Right forelimb (tissue), 1 donor: ENCODE data around the gene PRR9.
A peak's percentile ranks its signal among the peaks of the same experiment; 100 is the strongest.

ENCODE experiments used
- DNase-seq: peaks from one replicate; pipeline ENCODE4 v3.0.0-alpha.2; 2018

Gene PRR9

DNA sequence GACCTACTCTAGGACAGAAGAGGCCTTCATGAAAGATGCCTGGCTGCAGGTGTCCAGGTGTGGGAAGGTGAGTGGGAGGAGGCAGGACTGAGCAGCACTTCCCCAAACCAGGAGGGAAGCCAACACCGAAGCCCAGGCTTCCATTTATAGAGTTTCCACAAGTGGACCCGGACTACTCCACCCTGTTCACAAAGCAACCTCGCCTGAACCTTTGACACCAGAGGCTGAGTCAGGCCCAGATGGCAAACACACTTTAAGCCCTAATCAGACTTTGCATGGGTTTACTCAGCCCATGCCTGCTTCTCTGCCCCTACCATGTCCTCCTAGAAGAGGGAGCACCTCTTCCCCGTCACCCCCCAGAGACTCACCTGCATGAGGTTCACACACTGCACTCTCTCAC is 14.0 kb downstream of the PRR9 start:
- no peak for DNase-seq

DNA sequence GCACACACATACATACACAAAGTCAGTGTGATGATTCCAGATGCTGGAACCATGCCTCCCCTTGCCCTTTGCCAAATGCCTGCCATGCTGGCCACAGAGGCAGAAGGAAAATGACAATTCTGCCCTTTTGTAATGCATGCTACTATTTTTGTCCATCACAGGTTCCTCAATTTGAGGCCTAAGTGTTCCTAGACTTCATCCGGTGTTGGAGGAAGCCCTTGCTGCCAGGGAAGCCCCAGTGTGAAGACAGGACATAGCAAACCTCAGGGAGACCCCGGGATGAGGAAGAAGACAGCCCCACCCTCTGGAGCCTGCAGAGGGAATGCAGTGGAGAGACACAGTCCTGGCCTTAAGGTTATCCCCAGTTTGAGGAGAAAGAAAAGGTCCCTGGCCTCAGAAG is 14.4 kb downstream of the PRR9 start:
- no peak for DNase-seq

DNA sequence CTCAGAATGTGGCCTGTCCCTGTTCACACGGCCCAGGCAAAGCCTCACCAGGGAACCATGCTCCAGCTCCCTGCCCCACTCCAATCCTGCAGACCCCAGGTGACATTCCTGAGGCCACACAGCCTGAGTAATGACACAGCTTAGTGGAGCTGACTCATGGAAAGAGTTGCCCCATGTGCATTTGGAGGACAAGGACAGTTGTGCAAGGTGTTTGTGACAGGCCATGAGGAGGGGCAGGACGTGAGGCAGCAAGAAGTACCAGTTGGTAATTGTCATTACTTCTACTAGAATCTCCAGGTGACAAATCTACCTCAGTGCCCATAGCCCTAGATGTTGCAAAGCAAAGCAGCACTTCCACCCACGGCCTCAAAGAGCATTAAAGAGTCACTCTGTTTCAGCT is 15.2 kb downstream of the PRR9 start:
- no peak for DNase-seq

DNA sequence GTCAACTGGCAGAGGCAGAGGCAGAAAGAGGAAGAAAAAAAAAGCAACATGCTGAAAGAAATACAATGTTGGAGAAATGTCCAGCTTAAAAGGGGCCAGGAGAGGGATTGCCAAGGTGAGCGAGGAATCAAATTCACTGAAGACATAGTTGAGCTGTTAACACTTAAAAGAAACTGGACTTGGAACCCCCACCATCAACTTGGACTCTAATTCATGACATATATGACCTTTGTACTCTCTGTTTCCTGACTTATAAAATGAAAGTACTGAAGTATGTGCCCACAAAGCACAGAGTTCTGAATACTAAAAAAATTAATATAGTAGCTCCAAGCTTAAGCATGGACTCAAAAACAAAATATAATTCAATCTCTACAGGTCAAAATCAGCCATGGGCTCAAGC is 16.1 kb downstream of the PRR9 start:
- DNase-seq: no peak

DNA sequence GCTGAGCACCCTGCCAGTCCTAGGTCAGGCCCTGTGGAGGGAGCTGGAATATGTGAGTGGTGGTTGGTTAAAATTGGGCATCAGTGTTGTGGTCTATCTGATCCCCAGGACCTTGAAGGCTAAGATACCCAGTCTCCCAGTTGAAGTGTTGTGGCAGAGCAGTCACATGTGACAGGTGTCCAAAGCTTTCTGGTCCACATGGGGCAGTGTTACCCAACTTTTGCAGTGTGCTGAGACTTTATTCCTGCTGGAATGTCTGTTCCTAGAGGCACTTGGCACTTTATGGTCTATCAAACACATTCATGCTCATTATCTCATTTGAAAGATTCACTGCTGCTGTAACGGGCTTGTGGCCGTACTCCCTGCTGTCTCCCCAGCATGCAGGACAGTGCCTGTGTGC is 21.1 kb downstream of the PRR9 start:
- DNase-seq: no peak

DNA sequence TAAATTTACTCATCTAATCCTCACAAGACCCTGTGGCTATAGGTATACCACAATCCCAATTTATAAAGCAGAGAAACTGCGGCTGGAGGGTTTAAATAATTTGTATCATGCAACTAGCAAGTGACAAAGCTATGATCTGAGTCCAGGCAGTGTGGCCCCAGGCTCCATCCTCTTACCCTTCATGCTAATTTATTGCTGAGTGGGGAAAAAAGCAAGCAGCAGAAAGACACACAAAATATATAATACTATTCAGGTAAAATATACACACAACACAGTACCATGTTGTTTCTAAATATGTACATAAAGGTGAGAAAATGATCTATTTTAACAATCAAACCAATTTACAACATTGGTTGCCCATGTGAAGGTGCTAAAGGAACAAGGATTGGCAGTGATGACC is 24.8 kb downstream of the PRR9 start:
- no peak for DNase-seq

DNA sequence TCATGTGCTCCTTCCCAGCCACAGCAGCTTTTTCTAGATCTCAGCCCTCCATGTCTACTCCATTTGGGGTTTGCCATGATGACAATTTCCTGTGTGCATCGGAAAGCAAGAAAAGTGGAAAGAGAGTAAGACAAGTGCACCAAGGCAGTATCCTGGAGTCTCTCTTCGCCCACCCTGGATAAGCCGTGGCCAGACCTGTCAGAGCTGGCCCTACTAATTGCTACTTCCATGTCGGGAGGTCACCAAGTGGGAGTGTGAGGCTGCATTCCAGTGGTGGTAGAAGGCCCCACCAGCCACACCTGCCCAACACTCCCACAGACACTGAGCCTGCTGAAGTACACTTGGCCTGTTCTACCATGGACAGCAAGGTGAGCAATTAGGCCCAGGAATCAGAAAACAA is 28.1 kb downstream of the PRR9 start:
- no peak for DNase-seq

DNA sequence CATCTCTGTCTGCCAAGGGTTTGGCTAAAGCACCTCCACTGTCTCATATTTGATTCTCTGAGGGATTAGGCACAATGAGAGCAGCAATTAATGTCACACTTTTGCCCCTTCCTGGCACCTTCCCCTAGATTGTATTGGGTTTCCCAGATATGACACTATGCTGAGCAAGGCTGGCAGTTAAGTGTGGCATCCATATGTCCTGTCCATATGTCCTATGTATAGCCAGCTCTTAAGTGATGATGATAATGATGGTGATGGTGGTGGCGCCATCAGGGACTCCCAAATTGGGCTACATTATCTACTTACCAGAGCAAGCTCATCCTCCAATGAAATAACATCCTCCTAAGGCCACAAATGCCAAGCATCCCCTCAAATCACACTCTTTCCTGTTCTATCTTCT is 28.6 kb downstream of the PRR9 start:
- DNase-seq: no peak

DNA sequence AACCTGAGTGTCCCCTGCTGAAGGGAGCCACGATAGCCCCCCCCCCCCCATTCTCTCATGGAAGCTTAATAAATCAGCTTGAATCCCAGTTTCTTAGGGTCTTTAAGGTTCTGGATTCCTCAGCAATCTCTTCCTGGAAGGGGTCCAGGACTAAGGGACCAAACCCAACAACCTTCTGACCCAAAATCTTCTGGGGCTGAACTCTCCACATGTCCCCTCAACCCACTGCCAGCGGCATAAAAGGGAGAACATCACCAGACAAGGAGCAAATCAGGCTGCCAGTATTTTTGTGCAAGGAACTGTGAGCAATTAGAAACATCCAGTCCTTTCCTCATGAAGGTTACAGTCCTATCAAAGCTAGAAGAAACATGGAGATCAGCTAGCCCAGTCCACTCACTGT is 29.4 kb downstream of the PRR9 start:
- no peak for DNase-seq

DNA sequence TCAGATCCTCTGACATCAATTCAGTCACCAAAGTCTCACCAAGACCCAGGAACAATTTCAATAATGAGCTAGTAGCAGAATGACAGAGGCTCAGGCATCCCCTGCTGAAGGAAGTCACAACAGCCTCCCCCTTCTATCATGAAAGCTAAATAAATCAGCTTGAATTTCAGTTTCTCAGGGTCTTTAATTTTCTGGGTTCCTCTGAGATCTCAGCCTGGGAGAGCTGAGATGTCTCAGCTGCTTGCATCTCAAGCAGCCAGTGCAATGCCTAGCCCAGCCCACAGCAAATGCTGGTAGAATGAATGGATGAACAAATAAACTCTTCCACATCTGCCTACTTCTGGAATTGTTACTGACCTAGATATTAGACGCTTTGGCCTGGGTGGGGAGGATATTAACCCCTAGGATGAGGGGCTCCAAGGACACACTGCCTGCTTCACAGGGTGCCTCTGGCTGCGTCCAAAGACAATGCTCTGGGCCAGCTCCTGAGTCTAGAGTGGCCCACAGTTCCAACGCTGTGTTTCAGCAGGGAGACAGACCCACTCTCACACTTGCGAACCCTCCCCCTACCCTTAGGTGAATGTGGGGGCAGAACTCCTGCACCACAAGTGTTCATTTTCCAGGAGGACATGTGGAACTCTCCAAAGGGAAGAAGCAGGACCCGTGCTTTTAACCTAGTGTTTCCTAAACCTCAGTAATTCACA is 30.9 kb downstream of the PRR9 start:
- no peak for DNase-seq

DNA sequence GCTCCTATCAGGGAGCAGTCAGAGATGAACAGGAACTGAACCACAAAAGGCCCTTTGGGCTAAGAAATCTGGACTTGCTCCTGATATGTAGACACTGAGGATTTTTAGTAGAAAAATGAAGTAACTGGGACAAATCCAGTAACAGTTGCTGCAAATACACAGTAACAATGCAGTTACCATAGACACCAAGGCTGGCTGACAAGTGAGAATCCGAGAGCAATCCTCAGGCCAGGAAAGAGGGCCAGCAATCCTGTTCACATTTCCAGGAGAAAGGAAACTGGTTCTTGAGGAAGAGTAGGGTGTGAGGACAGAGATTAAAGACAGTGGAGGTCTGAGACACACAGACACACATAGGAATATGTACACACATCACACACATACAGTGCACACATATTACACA is 32.8 kb downstream of the PRR9 start:
- DNase-seq: no peak

DNA sequence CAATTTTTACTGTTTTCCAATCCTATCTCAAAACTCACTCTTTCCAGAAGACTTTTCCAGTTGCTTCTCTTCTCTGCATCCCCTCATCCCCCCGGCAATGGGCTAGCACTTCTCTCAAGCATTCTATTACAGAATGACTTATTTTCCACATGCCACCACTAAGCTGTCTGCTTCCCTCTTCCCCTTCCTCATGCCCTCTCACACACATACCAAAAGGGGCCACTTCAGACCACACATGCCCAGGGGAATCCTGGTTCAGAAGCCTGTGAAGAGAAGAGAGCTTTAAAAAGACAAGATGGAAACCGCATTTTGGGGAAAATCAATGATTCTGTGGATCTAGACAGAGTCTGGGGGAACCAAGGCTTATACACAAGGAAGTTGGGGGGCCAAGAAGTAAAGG is 33.7 kb downstream of the PRR9 start:
- no peak for DNase-seq

DNA sequence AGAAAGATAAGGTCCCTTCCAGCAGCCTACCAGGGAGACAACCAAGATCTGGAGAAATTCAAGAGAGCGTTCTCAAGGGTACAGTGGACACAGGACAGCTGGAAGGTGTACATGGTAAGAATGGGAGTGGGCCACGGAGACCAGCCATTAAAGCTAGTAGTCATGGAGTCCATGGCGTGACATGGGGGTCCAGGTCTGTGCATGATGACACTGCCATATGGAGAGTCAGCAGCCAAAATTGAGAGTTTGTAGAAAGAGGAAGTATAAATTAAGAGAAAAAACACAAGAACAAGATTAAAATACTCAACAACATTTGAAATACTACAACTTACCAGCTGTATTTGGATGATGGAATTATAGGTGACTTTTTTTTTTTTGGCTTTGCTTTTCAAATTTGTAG is 34.2 kb downstream of the PRR9 start:
- no peak for DNase-seq

DNA sequence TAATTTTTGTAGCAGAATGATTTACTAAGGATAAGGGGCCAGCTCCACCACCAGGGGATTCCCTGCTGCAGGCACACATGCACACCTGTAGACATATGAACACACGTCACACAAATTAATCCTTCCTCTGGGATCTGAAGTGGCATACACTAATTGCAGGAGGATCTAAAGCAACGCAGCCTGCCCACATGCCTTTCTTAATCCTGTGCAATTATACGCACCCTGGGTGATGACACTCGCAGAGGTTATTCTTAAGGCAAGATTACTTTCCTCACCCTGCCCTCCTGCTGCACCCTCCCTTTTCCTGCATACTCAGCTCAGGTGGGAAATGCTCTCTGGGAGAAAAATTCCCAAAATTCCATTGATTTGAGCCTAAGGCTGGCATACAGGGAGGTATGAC is 34.6 kb downstream of the PRR9 start:
- DNase-seq: no peak

DNA sequence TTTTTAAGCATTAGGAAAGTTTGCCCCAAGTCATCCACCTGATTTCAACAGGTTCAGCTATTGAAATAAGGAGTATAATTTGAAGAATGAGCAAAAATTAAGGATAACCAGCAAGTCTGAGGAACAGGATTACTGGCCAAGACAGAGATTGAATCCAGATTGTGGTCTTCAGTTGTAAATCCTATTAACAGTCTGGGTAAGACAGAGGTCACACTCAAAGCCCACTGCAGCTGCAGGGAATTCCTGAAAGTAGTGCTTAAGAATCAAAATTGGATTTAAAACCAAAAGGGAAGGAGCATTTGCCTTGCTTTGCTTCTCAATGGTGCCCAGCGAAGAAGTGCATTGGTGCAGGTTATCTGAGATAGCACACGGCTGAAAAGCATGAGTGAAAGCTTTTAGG is 35.7 kb downstream of the PRR9 start:
- DNase-seq: no peak

DNA sequence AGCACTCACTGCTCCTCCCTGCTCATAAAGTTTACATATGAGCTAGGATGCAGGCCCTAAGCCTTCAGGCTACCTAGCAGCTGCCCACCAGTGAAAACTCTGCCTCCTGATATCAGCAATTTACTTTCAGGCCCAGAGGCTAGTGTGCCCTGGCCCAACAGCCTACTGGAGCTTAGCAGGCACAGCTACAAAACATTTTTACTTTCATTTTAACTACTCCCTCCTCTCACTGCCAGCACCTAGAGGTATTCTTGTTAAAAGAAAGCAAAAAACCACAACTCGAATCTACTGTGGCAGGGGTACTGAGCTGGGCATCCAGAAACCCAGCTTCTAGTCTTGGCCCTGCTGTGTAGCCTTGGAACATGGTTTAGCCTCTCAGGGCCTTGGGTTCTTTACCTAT is 36.3 kb downstream of the PRR9 start:
- no peak for DNase-seq

DNA sequence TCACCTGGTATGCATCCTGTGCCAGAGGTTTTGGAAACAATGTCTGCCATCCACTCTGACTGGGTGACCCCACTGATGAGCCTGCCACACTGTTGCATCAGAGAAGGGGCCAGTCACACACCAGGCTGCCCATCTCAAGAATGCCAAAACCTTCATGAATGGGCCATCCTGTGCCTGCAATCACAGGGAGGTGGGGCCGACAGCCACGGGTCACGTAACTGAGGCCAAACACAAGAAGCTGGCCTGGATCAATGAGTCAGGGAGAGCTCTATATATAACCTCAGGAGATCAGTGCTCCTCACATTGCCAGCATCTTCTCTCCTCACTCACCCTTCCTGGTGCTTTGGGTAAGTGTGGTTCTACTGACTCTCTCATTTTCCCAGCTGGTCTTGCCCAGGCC is 42.0 kb downstream of the PRR9 start, which contains the start of gene LORICRIN:
LORICRIN (plus strand) TSS at position 301 of the 400 bp plus-strand sequence. CDS start 1,263 bp downstream, outside the sequence.
- no peak for DNase-seq

DNA sequence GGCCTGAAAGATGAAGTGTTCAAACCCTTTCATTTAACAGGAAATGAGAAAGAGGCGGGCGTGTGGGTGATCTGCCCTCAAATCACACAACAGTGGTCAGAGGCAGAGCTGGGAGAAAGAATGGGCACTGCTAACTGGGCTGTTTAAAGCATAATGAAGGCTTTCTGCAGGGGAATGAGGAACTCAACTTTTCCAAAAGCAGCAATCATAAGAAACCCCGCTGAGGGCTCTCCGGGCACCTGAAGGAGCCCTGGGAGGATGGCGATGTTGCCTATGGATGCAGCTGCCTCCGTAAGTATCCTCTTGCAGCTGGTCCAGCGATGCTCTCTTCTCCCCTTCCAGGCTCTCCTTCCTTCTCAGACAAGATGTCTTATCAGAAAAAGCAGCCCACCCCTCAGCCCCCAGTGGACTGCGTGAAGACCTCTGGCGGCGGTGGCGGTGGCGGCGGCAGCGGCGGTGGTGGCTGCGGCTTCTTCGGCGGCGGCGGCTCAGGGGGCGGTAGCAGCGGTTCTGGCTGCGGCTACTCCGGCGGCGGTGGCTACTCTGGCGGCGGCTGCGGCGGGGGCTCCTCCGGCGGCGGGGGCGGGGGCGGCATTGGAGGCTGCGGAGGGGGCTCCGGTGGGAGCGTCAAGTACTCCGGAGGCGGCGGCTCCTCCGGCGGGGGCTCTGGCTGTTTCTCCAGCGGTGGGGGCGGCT is 43.3 kb downstream of the PRR9 start:
- DNase-seq: peak; percentile 60

DNA sequence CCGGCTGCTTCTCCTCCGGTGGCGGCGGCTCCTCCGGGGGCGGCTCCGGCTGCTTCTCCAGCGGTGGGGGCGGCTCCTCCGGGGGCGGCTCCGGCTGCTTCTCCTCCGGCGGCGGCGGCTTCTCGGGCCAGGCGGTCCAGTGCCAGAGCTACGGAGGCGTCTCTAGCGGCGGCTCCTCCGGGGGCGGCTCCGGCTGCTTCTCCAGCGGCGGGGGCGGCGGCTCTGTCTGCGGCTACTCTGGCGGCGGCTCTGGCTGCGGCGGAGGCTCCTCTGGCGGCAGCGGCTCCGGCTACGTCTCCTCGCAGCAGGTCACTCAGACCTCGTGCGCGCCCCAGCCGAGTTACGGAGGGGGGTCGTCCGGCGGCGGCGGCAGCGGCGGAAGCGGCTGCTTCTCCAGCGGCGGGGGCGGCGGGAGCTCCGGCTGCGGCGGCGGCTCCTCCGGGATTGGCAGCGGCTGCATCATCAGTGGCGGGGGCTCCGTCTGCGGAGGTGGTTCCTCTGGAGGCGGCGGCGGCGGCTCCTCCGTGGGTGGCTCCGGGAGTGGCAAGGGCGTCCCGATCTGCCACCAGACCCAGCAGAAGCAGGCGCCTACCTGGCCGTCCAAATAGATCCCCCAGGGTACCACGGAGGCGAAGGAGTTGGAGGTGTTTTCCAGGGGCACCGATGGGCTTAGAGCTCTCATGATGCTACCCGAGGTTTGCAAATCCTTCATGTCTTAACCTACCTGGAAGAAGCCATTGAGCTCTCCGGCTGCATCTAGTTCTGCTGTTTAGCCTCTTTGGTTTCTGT is 44.1 kb downstream of the PRR9 start:
- peak; percentile 67 for DNase-seq

DNA sequence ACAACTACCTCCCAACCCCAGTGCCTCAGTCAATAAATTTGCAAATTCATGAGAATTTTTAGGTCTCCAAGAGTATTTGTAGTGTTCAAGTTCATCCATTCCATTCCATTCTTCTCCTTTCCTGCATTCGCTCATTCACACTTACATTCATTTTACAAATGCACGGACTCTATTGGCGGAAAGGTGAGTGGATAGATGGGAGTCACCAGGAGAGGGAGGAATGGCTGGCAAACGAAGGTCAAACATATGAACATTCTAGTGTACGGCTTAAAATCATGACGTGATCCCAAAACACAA is 44.6 kb downstream of the PRR9 start:
- no peak for DNase-seq

DNA sequence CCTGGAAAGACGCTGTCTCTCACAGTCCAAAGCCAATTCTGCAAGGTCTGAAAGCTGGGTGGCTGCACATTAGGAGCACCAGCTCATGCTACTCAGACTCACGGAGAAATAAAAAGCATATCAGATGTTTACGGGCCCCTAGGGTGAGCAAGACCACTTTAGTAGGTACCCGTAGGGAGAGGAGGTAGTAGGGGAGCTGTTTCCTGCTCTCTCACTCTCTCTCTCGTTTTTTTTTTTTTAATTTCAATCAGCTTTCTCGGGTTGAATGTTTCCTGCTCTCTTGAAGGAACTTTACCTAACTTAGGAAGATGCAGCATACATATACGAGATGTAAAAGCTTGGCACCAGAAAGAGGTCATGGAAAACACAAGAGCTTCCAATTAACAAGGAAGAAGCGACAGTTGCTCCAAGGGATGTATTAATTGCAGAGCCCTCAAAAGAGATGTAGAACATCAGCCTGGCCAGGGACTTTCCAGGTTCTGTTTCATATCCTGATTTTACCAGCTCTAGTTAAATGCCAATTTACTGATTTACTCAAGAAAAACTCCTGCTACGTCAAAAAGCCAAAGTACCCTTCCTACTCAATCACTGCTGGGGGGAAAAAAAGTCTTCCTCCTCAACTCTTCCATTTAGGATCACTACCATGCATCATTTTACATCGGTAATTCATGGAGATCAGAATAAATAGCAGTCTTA is 45.2 kb downstream of the PRR9 start:
- DNase-seq: no peak

DNA sequence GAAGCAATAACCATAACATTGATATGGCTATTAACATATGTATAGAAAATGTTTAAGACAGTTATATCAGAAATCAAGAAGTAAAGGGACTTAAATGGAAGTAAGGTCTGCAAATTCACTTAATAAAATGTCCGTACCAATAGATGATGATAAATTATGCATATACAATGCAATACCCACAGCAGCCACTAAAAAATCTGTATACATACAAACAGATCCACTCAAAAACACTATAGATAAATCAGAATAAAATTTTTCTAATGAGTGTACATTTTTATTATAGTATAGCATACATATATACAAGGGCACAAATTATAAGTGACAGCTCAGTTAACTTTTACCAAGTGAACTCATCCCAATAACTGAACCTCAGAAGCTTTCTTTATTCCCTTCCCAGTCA is 48.1 kb downstream of the PRR9 start:
- DNase-seq: no peak
